ENCODE data around the gene POLR3C. TPM values are rescaled to one million over a fixed set of nuclear protein-coding genes. Genes with fewer than 3 reads are reported as not detected.

Gene POLR3C
- 10 to 100 TPM; 32.7 to 37.9 TPM for total RNA-seq
- 34.2 TPM for polyA plus RNA-seq (2013, experiment 1 of 2)
- polyA plus RNA-seq (2013, experiment 2 of 2), result 27.8 TPM
- long read RNA-seq, experiment 1, transcript POLR3C-201 (15 exons, 1,851 nt), result major isoform, 5 of 11 reads
- long read RNA-seq, experiment 1, partial matches to known transcripts, result 2 of 11 reads
- long read RNA-seq, experiment 1, other reads (novel, unspliced or antisense), result 3 of 11 reads
- long read RNA-seq, experiment 2, transcript POLR3C-201 (15 exons, 1,851 nt), result major isoform, 43 of 62 reads
- long read RNA-seq, experiment 2, partial matches to known transcripts, result 5 of 62 reads
- long read RNA-seq, experiment 2, other reads (novel, unspliced or antisense), result 14 of 62 reads
- long read RNA-seq, experiment 3, transcript POLR3C-201 (15 exons, 1,851 nt), result major isoform, 178 of 253 reads
- long read RNA-seq, experiment 3, partial matches to known transcripts, result 15 of 253 reads
- long read RNA-seq, experiment 3, other reads (novel, unspliced or antisense), result 60 of 253 reads
- long read RNA-seq, experiment 4, transcript POLR3C-201 (15 exons, 1,851 nt), result major isoform, 32 of 59 reads
- long read RNA-seq, experiment 4, partial matches to known transcripts, result 13 of 59 reads
- long read RNA-seq, experiment 4, other reads (novel, unspliced or antisense), result 14 of 59 reads

- H3K4me3 ChIP-seq (ENCODE audit: low read length), result peak within 1 kb of the TSS; percentile 97
- peak within 1 kb of the TSS; percentile 96 for H3K27ac ChIP-seq (ENCODE audit: low read depth, low read length)
- H3K9ac ChIP-seq (ENCODE audit: extremely low read depth, low read length, poor library complexity, severe bottlenecking), result peak within 1 kb of the TSS; percentile 90
- Mint-ChIP-seq H3K27ac (peak within 1 kb of the TSS; percentile 98), H3K9me3 (peaks cover 1% of the 10 kb centered on the region), H3K4me3 (peak within 1 kb of the TSS; percentile 99), H3K36me3 (ENCODE audit: low read depth) (peaks cover 33% of the 10 kb centered on the region), H3K4me1 (peaks cover 6% of the 10 kb centered on the region), H3K27me3 (ENCODE audit: insufficient read depth) (no peaks in the 10 kb centered on the region)
- DNase-seq, result peak; percentile 97
- H3K4me1 ChIP-seq (ENCODE audit: control insufficient read depth, insufficient read depth, low read length), result no peaks in the 10 kb centered on the region
- H3K36me3 ChIP-seq (ENCODE audit: control insufficient read depth, insufficient read depth, low read length), result peaks cover 30% of the 10 kb centered on the region
- H3K9me3 ChIP-seq (ENCODE audit: control insufficient read depth, low read length), result no peaks in the 10 kb centered on the region
- H3K27me3 ChIP-seq (ENCODE audit: control insufficient read depth, insufficient read depth, low read length, poor library complexity, severe bottlenecking), result no peaks in the 10 kb centered on the region
- TF ChIP-seq CTCF (conservative IDR thresholded peaks at IDR 0.05), result no peak
- 0% methylated on average over 49 to 89 of the region's 89 CpGs for WGBS, 2 experiments (ENCODE audit: insufficient coverage in 1 of 2, insufficient read length in 1 of 2)
Measured at GRCh38 chr1:145823565-145824498, at the start of gene POLR3C, which contains the start of gene RNF115. Gene POLR3C (plus strand): TSS chr1:145824200. CDS start chr1:145825777, 1,577 bp downstream. Gene RNF115 (minus strand): TSS chr1:145824095. CDS start chr1:145823873, 222 bp downstream.

- Histone ChIP-seq H3K4me1 (ENCODE audit: control insufficient read depth, insufficient read depth, low read length) (no peaks in the 10 kb centered on the region), H3K27me3 (ENCODE audit: control insufficient read depth, insufficient read depth, low read length, poor library complexity, severe bottlenecking) (no peaks in the 10 kb centered on the region), H3K27ac (ENCODE audit: low read depth, low read length) (no peak overlapping the region), H3K9me3 (ENCODE audit: control insufficient read depth, low read length) (peaks cover 10% of the 10 kb centered on the region), H3K4me3 (ENCODE audit: low read length) (no peak overlapping the region), H3K9ac (ENCODE audit: extremely low read depth, low read length, poor library complexity, severe bottlenecking) (no peak overlapping the region), H3K36me3 (ENCODE audit: control insufficient read depth, insufficient read depth, low read length) (peaks cover 28% of the 10 kb centered on the region)
- H3K36me3 Mint-ChIP-seq (ENCODE audit: low read depth), result peaks cover 32% of the 10 kb centered on the region
- WGBS, 2 experiments (ENCODE audit: insufficient coverage in 1 of 2, insufficient read length in 1 of 2), result 98 to 100% methylated on average over 1 of the region's 1 CpG
- no peaks in the 10 kb centered on the region for H3K27me3 Mint-ChIP-seq (ENCODE audit: insufficient read depth)
- no peaks in the 10 kb centered on the region for H3K9me3 Mint-ChIP-seq
- no peak overlapping the region for H3K27ac Mint-ChIP-seq
- no peak for TF ChIP-seq CTCF (conservative IDR thresholded peaks at IDR 0.05)
- no peak for DNase-seq
- no peak overlapping the region for H3K4me3 Mint-ChIP-seq
- peaks cover 25% of the 10 kb centered on the region for H3K4me1 Mint-ChIP-seq
Measured at GRCh38 chr1:145777357-145778145, 46.4 kb upstream of the POLR3C start.

Measured in endodermal cell (in vitro differentiated cells).